IMR-90 (cell line): ENCODE data around the gene DEAF1. TPM values are rescaled to one million over a fixed set of nuclear protein-coding genes. Genes with fewer than 3 reads are reported as not detected.

Experiments used
- ATAC-seq: fragments of 200-7000 bp; cut with Tn5 transposase; 2 replicates; pipeline ENCODE4 v1.9.1; 2020; ENCODE audit warnings: low read depth, mild to moderate bottlenecking, moderate library complexity
- BruUV-seq: library from RNA; stranded (reverse); fragments of 400-500 nt; replicated peaks from 2 replicates; lab custom pipeline; 2021; lab: Mats Ljungman, UMichigan
- CTCF ChIA-PET: fragments of 300-600 bp; formaldehyde crosslinking; extraction: SDS; loops from one replicate; lab custom pipeline; 2021; ENCODE audit warnings: antibody characterized with exemption; lab: Yijun Ruan, JAX
- POLR2A ChIA-PET: fragments of 300-600 bp; sonication (Branson Sonifier 250); formaldehyde crosslinking; loops from one replicate; lab custom pipeline; 2022; ENCODE audit warnings: antibody characterized with exemption; ENCODE audit not compliant: unreplicated experiment; lab: Charles Lee
- DNase-seq: peaks from one replicate; pipeline ENCODE4 v3.0.0; 2013
- H2AFZ ChIP-seq: replicated peaks from 2 replicates; pipeline ENCODE3; 2013; ENCODE audit warnings: low read length, mild to moderate bottlenecking; ENCODE audit not compliant: poor library complexity
- H2AK5ac ChIP-seq: 2 replicates; pipeline ENCODE4 v1.6.1; 2013; ENCODE audit warnings: low read depth, low read length, inconsistent platforms
- H2AK9ac ChIP-seq: replicated peaks from 2 replicates; pipeline ENCODE3; 2013; ENCODE audit warnings: mild to moderate bottlenecking, low read depth, low read length, moderate library complexity; ENCODE audit not compliant: poor library complexity
- H2BK120ac ChIP-seq: 2 replicates; pipeline ENCODE4 v1.6.1; 2013; ENCODE audit warnings: low read depth, low read length, inconsistent platforms
- H2BK15ac ChIP-seq: 3 replicates; pipeline ENCODE4 v1.6.1; 2013; ENCODE audit warnings: low read depth, low read length, inconsistent platforms
- H2BK20ac ChIP-seq: 2 replicates; pipeline ENCODE4 v1.6.1; 2013; ENCODE audit warnings: low read depth, mild to moderate bottlenecking, inconsistent platforms, low read length, moderate library complexity
- H2BK5ac ChIP-seq: 2 replicates; pipeline ENCODE4 v1.6.1; 2013; ENCODE audit warnings: mild to moderate bottlenecking, low read depth, low read length, inconsistent platforms; ENCODE audit not compliant: poor library complexity, severe bottlenecking
- H3K14ac ChIP-seq: replicated peaks from 2 replicates; pipeline ENCODE4 v1.6.1; 2013; ENCODE audit warnings: low read depth, low read length, inconsistent platforms
- H3K18ac ChIP-seq: 2 replicates; pipeline ENCODE4 v1.6.1; 2013; ENCODE audit warnings: low read depth, low read length, control low read depth
- H3K23ac ChIP-seq: 2 replicates; pipeline ENCODE4 v1.6.1; 2013; ENCODE audit warnings: low read depth, low read length, inconsistent platforms
- H3K27ac ChIP-seq: 2 replicates; pipeline ENCODE4 v1.5.1; 2013; ENCODE audit warnings: mild to moderate bottlenecking, control low read depth, low read length; ENCODE audit not compliant: insufficient read depth
- H3K27me3 ChIP-seq: 2 replicates; pipeline ENCODE4 v1.6.1; 2013; ENCODE audit warnings: low read length; ENCODE audit not compliant: control insufficient read depth, insufficient read depth
- H3K36me3 ChIP-seq: 2 replicates; pipeline ENCODE4 v1.6.1; 2013; ENCODE audit warnings: low read length, mixed read lengths; ENCODE audit not compliant: control insufficient read depth, insufficient read depth
- H3K4ac ChIP-seq: 2 replicates; pipeline ENCODE4 v1.6.1; 2013; ENCODE audit warnings: low read depth, low read length, inconsistent platforms
- H3K4me1 ChIP-seq: 2 replicates; pipeline ENCODE4 v1.6.1; 2013; ENCODE audit warnings: low read length, mixed read lengths; ENCODE audit not compliant: control insufficient read depth, insufficient read depth
- H3K4me2 ChIP-seq: 2 replicates; pipeline ENCODE4 v1.6.1; 2013; ENCODE audit warnings: low read depth, mild to moderate bottlenecking, control low read depth, low read length, moderate library complexity
- H3K4me3 ChIP-seq: 2 replicates; pipeline ENCODE4 v1.5.1; 2013; ENCODE audit warnings: low read depth, mild to moderate bottlenecking, control low read depth, low read length, moderate library complexity; ENCODE audit not compliant: insufficient read depth
- H3K56ac ChIP-seq: 2 replicates; pipeline ENCODE4 v1.6.1; 2013; ENCODE audit warnings: low read length, inconsistent platforms; ENCODE audit not compliant: insufficient read depth; ENCODE audit errors: extremely low read depth
- H3K79me1 ChIP-seq, 2 experiments: 2 replicates each; pipeline ENCODE4 v1.6.1; 2013; ENCODE audit warnings: low read length in 2 of 2, inconsistent platforms in 1 of 2, low read depth in 1 of 2
- H3K9ac ChIP-seq: 2 replicates; pipeline ENCODE4 v1.6.1; 2013; ENCODE audit warnings: low read depth, low read length, control low read depth
- H3K9me1 ChIP-seq: 2 replicates; pipeline ENCODE4 v1.6.1; 2013; ENCODE audit warnings: low read length, inconsistent platforms; ENCODE audit not compliant: insufficient read depth
- H3K9me3 ChIP-seq: 2 replicates; pipeline ENCODE4 v1.6.1; 2013; ENCODE audit warnings: low read length; ENCODE audit not compliant: control insufficient read depth, insufficient read depth
- H4K20me1 ChIP-seq: 2 replicates; pipeline ENCODE4 v1.6.1; 2013; ENCODE audit warnings: low read length, inconsistent platforms; ENCODE audit not compliant: insufficient read depth
- H4K5ac ChIP-seq: 2 replicates; pipeline ENCODE4 v1.6.1; 2013; ENCODE audit warnings: mild to moderate bottlenecking, low read depth, low read length, control low read depth
- H4K8ac ChIP-seq, 2 experiments: 2 replicates each; pipeline ENCODE4 v1.6.1; 2013; ENCODE audit warnings: low read depth in 2 of 2, low read length in 2 of 2, control low read depth in 1 of 2, inconsistent platforms in 1 of 2
- H4K91ac ChIP-seq: 2 replicates; pipeline ENCODE4 v1.6.1; 2013; ENCODE audit warnings: low read depth, low read length, inconsistent platforms; ENCODE audit not compliant: insufficient read depth
- ELK1 ChIP-seq: fragments of 150-350 bp; IDR thresholded peaks from 2 replicates; pipeline ENCODE4 v1.6.1; 2016; ENCODE audit warnings: low read depth, mild to moderate bottlenecking, low read length, moderate library complexity, borderline replicate concordance
- MAZ ChIP-seq: IDR thresholded peaks from 2 replicates; pipeline ENCODE4 v1.6.1; 2012; ENCODE audit warnings: low read depth, mild to moderate bottlenecking, low read length, improper control_type of control experiment, moderate library complexity, borderline replicate concordance
- MXI1 ChIP-seq: IDR thresholded peaks from 2 replicates; pipeline ENCODE4 v1.6.1; 2012; ENCODE audit warnings: low read depth, mild to moderate bottlenecking, low read length, moderate library complexity, borderline replicate concordance
- POLR2A ChIP-seq: IDR thresholded peaks from 2 replicates; pipeline ENCODE4 v1.6.1; 2012; ENCODE audit warnings: mild to moderate bottlenecking, low read depth, low read length
- WGBS, 2 experiments: methylation state at CpG; one replicate each; pipeline versions ENCODE4 v1.1.5 to v1.1.7; 2013; ENCODE audit warnings: missing lambda C conversion rate in 2 of 2; ENCODE audit not compliant: insufficient read length in 1 of 2; ENCODE audit errors: extremely low coverage in 2 of 2; 5-methylcytosine and 5-hydroxymethylcytosine counted together
- dilution Hi-C: fragments of 300-500 bp; cut with HindIII; formaldehyde crosslinking; loops from one replicate; pipeline ENCODE4 v1.14.3; 2018; ENCODE audit warnings: low sequenced_read_pairs; ENCODE audit not compliant: unreplicated experiment
- in situ Hi-C: fragments of 300-500 bp; cut with MboI; formaldehyde crosslinking; loops from 3 replicates; pipeline ENCODE4 v1.14.3; 2019; ENCODE audit warnings: low sequenced_read_pairs, inconsistent platforms, mixed read lengths
- intact Hi-C: fragments of 100-400 bp; cut with micrococcal nuclease; formaldehyde crosslinking; loops from 2 replicates; pipeline ENCODE4 v1.10.0; 2022
- polyA plus RNA-seq, 3 experiments: library from polyadenylated mRNA; depleted of rRNA; stranded (reverse); fragments of >200 nt; gene quantifications; 2 replicates each; pipeline ENCODE4 v1.2.3, GENCODE V29; 2012; ENCODE audit warnings: low replicate concordance in 1 of 3
- total RNA-seq: library from RNA; depleted of rRNA; stranded (reverse); fragments of >200 nt; gene quantifications from 2 replicates; pipeline ENCODE4 v1.2.3, GENCODE V29; 2012

The DEAF1 gene
- total and polyA plus RNA-seq, 2 of the 4 experiments (the other 2 are of a cell fraction) = 22.9 to 31.6 TPM

GRCh38 chr11:695538-696248, 671 bp upstream of the DEAF1 start, which contains the start of gene TMEM80:
Gene TMEM80, plus strand, starts transcription at chr11:695816. Its CDS starts 12 bp downstream, at chr11:695828.
- POLR2A ChIA-PET = no interaction called here
- peak within 1 kb of the TSS; percentile 98 for H3K9ac ChIP-seq
- H4K20me1 ChIP-seq = peaks cover 43% of the 10 kb centered on the region
- H2BK20ac ChIP-seq = peak within 1 kb of the TSS; percentile 80; the same call in 1 of the 2 replicates
- no TSS peak for BruUV-seq
- no peaks in the 10 kb centered on the region for H3K27me3 ChIP-seq
- H3K4me3 ChIP-seq = peak within 1 kb of the TSS; percentile 90
- H4K8ac ChIP-seq = peak within 1 kb of the TSS; percentile 96 to 97
- H3K9me3 ChIP-seq = no peaks in the 10 kb centered on the region
- CTCF ChIA-PET = no interaction called here
- dilution Hi-C loops (no loop called here), in situ Hi-C loops (no loop called here), intact Hi-C loops (loop anchor here (1.0 kb wide), 2 partner anchors 28 to 51 kb away; no protein-coding TSS in a partner anchor)
- peak; percentile 82 for ATAC-seq
- peak within 1 kb of the TSS; percentile 96 for H3K18ac ChIP-seq
- 1% methylated on average over 57 of the region's 101 CpGs; no CpG with 5 or more reads in 1 of the 2 experiments for WGBS, 2 experiments
- peak within 1 kb of the TSS; percentile 87 for H3K4me2 ChIP-seq
- H3K9me1 ChIP-seq = peaks cover 29% of the 10 kb centered on the region
- H2BK5ac ChIP-seq = peak within 1 kb of the TSS; percentile 100
- H2AFZ ChIP-seq = peak within 1 kb of the TSS; percentile 99
- no peak for TF ChIP-seq ELK1
- peak; percentile 85; the same call in 1 of the 2 replicates for TF ChIP-seq MAZ
- peak; percentile 74 for TF ChIP-seq MXI1
- peak; percentile 68 for TF ChIP-seq POLR2A
- H2AK5ac ChIP-seq = peak within 1 kb of the TSS; percentile 31
- H3K4me1 ChIP-seq = peaks cover 36% of the 10 kb centered on the region
- peak within 1 kb of the TSS; percentile 99 for H3K56ac ChIP-seq
- H3K36me3 ChIP-seq = peaks cover 7% of the 10 kb centered on the region; the same call in 1 of the 2 replicates
- H4K5ac ChIP-seq = peak within 1 kb of the TSS; percentile 92
- peaks cover 31 to 72% of the 10 kb centered on the region in 2 experiments for H3K79me1 ChIP-seq
- peak within 1 kb of the TSS; percentile 95 for H4K91ac ChIP-seq
- peak within 1 kb of the TSS; percentile 99 for H3K14ac ChIP-seq
- peak within 1 kb of the TSS; percentile 99 for H3K4ac ChIP-seq
- peak; percentile 96 for DNase-seq
- H2BK15ac ChIP-seq = peak within 1 kb of the TSS; percentile 9; the same call in 1 of the 3 replicates
- peak within 1 kb of the TSS; percentile 97 for H2BK120ac ChIP-seq
- peak within 1 kb of the TSS; percentile 99 for H3K27ac ChIP-seq
- peak within 1 kb of the TSS; percentile 97 for H3K23ac ChIP-seq
- peak within 1 kb of the TSS; percentile 98 for H2AK9ac ChIP-seq
